ENCODE data around the gene PRSS50. TPM values are rescaled to one million over a fixed set of nuclear protein-coding genes. Genes with fewer than 3 reads are reported as not detected.

The PRSS50 gene
- total RNA-seq, 1 experiment from 2014 or later: not detected

- Histone ChIP-seq H4K20me1 (ENCODE audit: insufficient read depth) (no peaks in the 10 kb centered on the region), H2AFZ (ENCODE audit: low read depth, low read length, poor library complexity, severe bottlenecking) (no peak overlapping the region), H3K4me2 (ENCODE audit: low read length) (no peak overlapping the region), H3K27ac (ENCODE audit: low read depth, low read length) (no peak overlapping the region), H3K9me3 (ENCODE audit: control insufficient read depth in 1 of 2, insufficient read depth in 1 of 2, low read depth in 1 of 2, low read length in 2 of 2) (no peaks in the 10 kb centered on the region), H3K4me3 (replicated peaks in 1 of 2; ENCODE audit: low read depth in 1 of 2, low read length in 2 of 2) (no peak overlapping the region), H3K9me2 (ENCODE audit: insufficient read depth) (no peaks in the 10 kb centered on the region), H3K4me1 (ENCODE audit: control insufficient read depth in 1 of 2, insufficient read depth in 2 of 2, low read length in 2 of 2) (peaks cover 2 to 7% of the 10 kb centered on the region in 2 experiments), H3K27me3 (ENCODE audit: insufficient read depth, low read length) (no peaks in the 10 kb centered on the region), H3K36me3 (ENCODE audit: control insufficient read depth in 1 of 2, insufficient read depth in 2 of 2, low read length in 2 of 2) (no peaks in the 10 kb centered on the region), H3K79me2 (ENCODE audit: insufficient read depth, low read length) (no peaks in the 10 kb centered on the region), H3K9ac (ENCODE audit: low read length) (no peak overlapping the region)
- intact Hi-C loops (cut with micrococcal nuclease): no loop called here
- no peak for DNase-seq (ENCODE audit: low read depth, low spot score)
- BruUV-seq (replicated peaks): no TSS peak
- CTCF ChIA-PET: no interaction called here
- RAD21 ChIA-PET (ENCODE audit: low non-redundant PET in 1 of 2, low total read pairs in 2 of 2, uncharacterized antibody in 2 of 2, unreplicated experiment in 2 of 2): no interaction called here
- TF ChIP-seq, protein P1, sequence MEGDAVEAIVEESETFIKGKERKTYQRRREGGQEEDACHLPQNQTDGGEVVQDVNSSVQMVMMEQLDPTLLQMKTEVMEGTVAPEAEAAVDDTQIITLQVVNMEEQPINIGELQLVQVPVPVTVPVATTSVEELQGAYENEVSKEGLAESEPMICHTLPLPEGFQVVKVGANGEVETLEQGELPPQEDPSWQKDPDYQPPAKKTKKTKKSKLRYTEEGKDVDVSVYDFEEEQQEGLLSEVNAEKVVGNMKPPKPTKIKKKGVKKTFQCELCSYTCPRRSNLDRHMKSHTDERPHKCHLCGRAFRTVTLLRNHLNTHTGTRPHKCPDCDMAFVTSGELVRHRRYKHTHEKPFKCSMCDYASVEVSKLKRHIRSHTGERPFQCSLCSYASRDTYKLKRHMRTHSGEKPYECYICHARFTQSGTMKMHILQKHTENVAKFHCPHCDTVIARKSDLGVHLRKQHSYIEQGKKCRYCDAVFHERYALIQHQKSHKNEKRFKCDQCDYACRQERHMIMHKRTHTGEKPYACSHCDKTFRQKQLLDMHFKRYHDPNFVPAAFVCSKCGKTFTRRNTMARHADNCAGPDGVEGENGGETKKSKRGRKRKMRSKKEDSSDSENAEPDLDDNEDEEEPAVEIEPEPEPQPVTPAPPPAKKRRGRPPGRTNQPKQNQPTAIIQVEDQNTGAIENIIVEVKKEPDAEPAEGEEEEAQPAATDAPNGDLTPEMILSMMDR (IDR thresholded peaks at IDR 0.05 in 2 of 3, conservative IDR thresholded peaks at IDR 0.05 in 1 of 3; ENCODE audit: borderline replicate concordance in 1 of 3, insufficient read depth in 1 of 3, low read depth in 2 of 3, low read length in 2 of 3): peak in 1 of 3 experiments; percentile 7; a peak in 1 of 6 replicates
- TF ChIP-seq, protein P2, sequence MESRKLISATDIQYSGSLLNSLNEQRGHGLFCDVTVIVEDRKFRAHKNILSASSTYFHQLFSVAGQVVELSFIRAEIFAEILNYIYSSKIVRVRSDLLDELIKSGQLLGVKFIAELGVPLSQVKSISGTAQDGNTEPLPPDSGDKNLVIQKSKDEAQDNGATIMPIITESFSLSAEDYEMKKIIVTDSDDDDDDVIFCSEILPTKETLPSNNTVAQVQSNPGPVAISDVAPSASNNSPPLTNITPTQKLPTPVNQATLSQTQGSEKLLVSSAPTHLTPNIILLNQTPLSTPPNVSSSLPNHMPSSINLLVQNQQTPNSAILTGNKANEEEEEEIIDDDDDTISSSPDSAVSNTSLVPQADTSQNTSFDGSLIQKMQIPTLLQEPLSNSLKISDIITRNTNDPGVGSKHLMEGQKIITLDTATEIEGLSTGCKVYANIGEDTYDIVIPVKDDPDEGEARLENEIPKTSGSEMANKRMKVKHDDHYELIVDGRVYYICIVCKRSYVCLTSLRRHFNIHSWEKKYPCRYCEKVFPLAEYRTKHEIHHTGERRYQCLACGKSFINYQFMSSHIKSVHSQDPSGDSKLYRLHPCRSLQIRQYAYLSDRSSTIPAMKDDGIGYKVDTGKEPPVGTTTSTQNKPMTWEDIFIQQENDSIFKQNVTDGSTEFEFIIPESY (IDR thresholded peaks at IDR 0.05; ENCODE audit: extremely low read depth, insufficient replicate concordance, low read length): no peak
- TF ChIP-seq ZFX (IDR thresholded peaks at IDR 0.05): no peak
- ATAC-seq: peak; percentile 41; the same call in 1 of the 2 replicates
- POLR2A ChIA-PET: no interaction called here
These were observed 32.2 kb downstream of the PRSS50 start for GRCh38 chr3:46685446-46685845.

GRCh38 chr3:46684891-46685290, 32.8 kb downstream of the PRSS50 start:
- Histone ChIP-seq H3K27me3 (ENCODE audit: insufficient read depth, low read length) (no peaks in the 10 kb centered on the region), H3K9me2 (ENCODE audit: insufficient read depth) (no peaks in the 10 kb centered on the region), H3K4me3 (replicated peaks in 1 of 2; ENCODE audit: low read depth in 1 of 2, low read length in 2 of 2) (no peak overlapping the region), H3K4me1 (ENCODE audit: control insufficient read depth in 1 of 2, insufficient read depth in 2 of 2, low read length in 2 of 2) (peaks cover 0 to 1% of the 10 kb centered on the region in 2 experiments; a peak in 1 of 4 replicates), H3K9ac (ENCODE audit: low read length) (no peak overlapping the region), H4K20me1 (ENCODE audit: insufficient read depth) (no peaks in the 10 kb centered on the region), H3K27ac (ENCODE audit: low read depth, low read length) (no peak overlapping the region), H2AFZ (ENCODE audit: low read depth, low read length, poor library complexity, severe bottlenecking) (no peak overlapping the region), H3K79me2 (ENCODE audit: insufficient read depth, low read length) (no peaks in the 10 kb centered on the region), H3K4me2 (ENCODE audit: low read length) (no peak overlapping the region), H3K9me3 (ENCODE audit: control insufficient read depth in 1 of 2, insufficient read depth in 1 of 2, low read depth in 1 of 2, low read length in 2 of 2) (no peaks in the 10 kb centered on the region), H3K36me3 (ENCODE audit: control insufficient read depth in 1 of 2, insufficient read depth in 2 of 2, low read length in 2 of 2) (no peaks in the 10 kb centered on the region)
- ChIA-PET CTCF (no interaction called here), RAD21 (ENCODE audit: low non-redundant PET in 1 of 2, low total read pairs in 2 of 2, uncharacterized antibody in 2 of 2, unreplicated experiment in 2 of 2) (no interaction called here), POLR2A (no interaction called here)
- no TSS peak for BruUV-seq (replicated peaks)
- DNase-seq (ENCODE audit: low read depth, low spot score) (no peak), ATAC-seq (no peak)
- TF ChIP-seq, protein P3, sequence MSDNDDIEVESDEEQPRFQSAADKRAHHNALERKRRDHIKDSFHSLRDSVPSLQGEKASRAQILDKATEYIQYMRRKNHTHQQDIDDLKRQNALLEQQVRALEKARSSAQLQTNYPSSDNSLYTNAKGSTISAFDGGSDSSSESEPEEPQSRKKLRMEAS (IDR thresholded peaks at IDR 0.05): no peak
- no peak for TF ChIP-seq SP1 (IDR thresholded peaks at IDR 0.05; ENCODE audit: low read depth)
- no peak for TF ChIP-seq POLR2AphosphoS5 (IDR thresholded peaks at IDR 0.05; ENCODE audit: low read depth, low read length)
- no peak for TF ChIP-seq CBX3 (IDR thresholded peaks at IDR 0.05; ENCODE audit: low read depth)
- TF ChIP-seq, protein P2 (IDR thresholded peaks at IDR 0.05; ENCODE audit: extremely low read depth, insufficient replicate concordance, low read length): no peak
- intact Hi-C loops (cut with micrococcal nuclease): no loop called here
